Nasal cavity respiratory epithelium epithelial cell of viscerocranial mucosa (primary cell): ENCODE results near the gene XIRP2. TPM values are rescaled to one million over a fixed set of nuclear protein-coding genes. Genes with fewer than 3 reads are reported as not detected.

Experiments used
- total RNA-seq: library from RNA; depleted of rRNA; stranded (reverse); fragments of >200 nt; gene quantifications from 2 replicates; pipeline ENCODE4 v1.2.3, GENCODE V29; 2014

Gene XIRP2
- total RNA-seq: not detected in 2 replicates

GRCh38 chr2:166888180-166888579 lies at the start of gene XIRP2:
TSS of gene XIRP2 (plus strand) at chr2:166888480. CDS start at chr2:166903483, 15,003 bp downstream.

DNA sequence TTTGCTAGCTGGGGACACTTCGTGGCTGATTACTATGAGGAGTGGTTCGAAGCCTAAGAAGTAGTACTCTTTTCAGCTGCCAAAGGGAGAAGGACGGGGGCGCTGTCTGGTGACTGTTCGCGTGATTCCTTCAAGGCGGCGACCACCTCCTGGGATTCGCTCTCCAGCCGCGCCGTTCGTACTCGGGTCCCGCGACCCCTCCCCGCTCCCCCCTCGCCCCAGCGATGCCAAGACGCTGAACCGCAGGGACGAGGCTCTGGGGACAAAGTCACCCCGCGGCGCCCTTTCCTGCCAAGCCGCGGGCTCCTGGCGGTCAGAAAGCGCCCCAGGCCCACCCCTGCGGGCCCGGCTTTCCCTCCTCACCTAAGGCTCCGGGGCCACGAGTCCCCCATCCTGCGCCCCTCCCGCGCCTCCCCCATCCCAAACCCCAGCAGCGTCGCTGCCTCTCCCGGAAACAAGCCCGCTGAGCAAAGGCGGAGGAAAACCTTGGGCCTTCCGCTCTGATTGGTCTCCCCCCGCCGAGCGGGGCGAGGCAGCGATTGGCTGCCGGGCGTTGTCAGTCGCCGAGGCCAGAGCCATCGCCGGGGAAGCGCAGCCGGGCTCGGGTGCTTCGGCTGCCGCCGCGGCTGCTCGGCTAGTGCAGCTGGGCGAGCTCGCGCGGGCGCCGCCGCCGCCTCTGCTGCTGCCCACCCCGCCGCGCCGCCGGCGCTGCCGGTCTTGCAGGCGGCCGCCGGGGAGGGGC lies 404.3 kb downstream of the XIRP2 start, which contains the start of gene B3GALT1:
B3GALT1 (plus strand) TSS at position 572 of the 742 bp plus-strand sequence.

